OCI-LY7 (cell line): ENCODE results near the gene GRB7. TPM values are rescaled to one million over a fixed set of nuclear protein-coding genes. Genes with fewer than 3 reads are reported as not detected.
"Not testable (repeated sequence)": the region's sequence is repeated elsewhere in the genome, so short reads cannot be mapped to it uniquely, and the experiment has no call there.

Experiments
- BruUV-seq: library from RNA; stranded (reverse); fragments of 400-500 nt; replicated peaks from 2 replicates; lab custom pipeline; 2021; lab: Mats Ljungman, UMichigan
- CTCF ChIA-PET: fragments of 300-600 bp; sonication (Branson Sonifier 250); formaldehyde crosslinking; loops from one replicate; lab custom pipeline; 2022; ENCODE audit warnings: antibody characterized with exemption; ENCODE audit not compliant: unreplicated experiment; lab: Charles Lee
- POLR2A ChIA-PET: fragments of 300-600 bp; sonication (Branson Sonifier 250); formaldehyde crosslinking; loops from one replicate; lab custom pipeline; 2022; ENCODE audit warnings: antibody characterized with exemption; lab: Charles Lee
- DNase-seq: peaks from one replicate; pipeline ENCODE4 v3.0.0-alpha.2; 2015; ENCODE audit warnings: low spot score
- H2AFZ ChIP-seq: fragments of 200-600 bp; sonication (generic), shearing (Covaris generic); 2 replicates; pipeline ENCODE4 v1.6.1; 2014; ENCODE audit warnings: mild to moderate bottlenecking, antibody characterized with exemption, low read length, moderate library complexity
- H3K27ac ChIP-seq: fragments of 200-600 bp; sonication (generic); 2 replicates; pipeline ENCODE4 v1.5.1; 2014; ENCODE audit warnings: mixed run types, low read depth, mild to moderate bottlenecking, moderate library complexity, low read length, inconsistent platforms; ENCODE audit not compliant: poor library complexity, severe bottlenecking
- H3K36me3 ChIP-seq: fragments of 200-600 bp; sonication (generic); 2 replicates; pipeline ENCODE4 v1.6.1; 2014; ENCODE audit warnings: mild to moderate bottlenecking, antibody characterized with exemption, low read length, moderate library complexity, mixed read lengths; ENCODE audit not compliant: insufficient read depth
- H3K4me1 ChIP-seq: fragments of 200-600 bp; sonication (generic); 2 replicates; pipeline ENCODE4 v1.5.1; 2014; ENCODE audit warnings: mild to moderate bottlenecking, low read length; ENCODE audit not compliant: insufficient read depth, poor library complexity, severe bottlenecking
- H3K4me2 ChIP-seq: fragments of 200-600 bp; sonication (generic); 2 replicates; pipeline ENCODE4 v1.6.1; 2014; ENCODE audit warnings: mild to moderate bottlenecking, low read length
- H3K4me3 ChIP-seq: fragments of 200-600 bp; sonication (generic); 2 replicates; pipeline ENCODE4 v1.5.1; 2014; ENCODE audit warnings: mild to moderate bottlenecking, low read depth, low read length; ENCODE audit not compliant: poor library complexity, severe bottlenecking
- H3K79me2 ChIP-seq: fragments of 200-600 bp; sonication (generic); 2 replicates; pipeline ENCODE4 v1.6.1; 2016; ENCODE audit warnings: low read depth, mild to moderate bottlenecking, low read length, moderate library complexity, mixed read lengths; ENCODE audit not compliant: insufficient read depth
- H3K9me2 ChIP-seq: fragments of 200-600 bp; sonication (generic); 2 replicates; pipeline ENCODE4 v1.6.1; 2016; ENCODE audit warnings: mild to moderate bottlenecking, low read length, mixed read lengths; ENCODE audit not compliant: insufficient read depth
- H3K9me3 ChIP-seq: fragments of 200-600 bp; sonication (generic); 2 replicates; pipeline ENCODE4 v1.6.1; 2014; ENCODE audit warnings: mild to moderate bottlenecking, mixed run types, low read length, mixed read lengths
- H4K20me1 ChIP-seq: fragments of 200-600 bp; sonication (generic); 2 replicates; pipeline ENCODE4 v1.6.1; 2014; ENCODE audit warnings: mild to moderate bottlenecking, antibody characterized with exemption, low read length, moderate library complexity, mixed read lengths; ENCODE audit not compliant: insufficient read depth
- CTCF ChIP-seq: fragments of 200-600 bp; sonication (generic); conservative IDR thresholded peaks from 2 replicates; pipeline ENCODE4 v1.5.1; 2014; ENCODE audit warnings: mild to moderate bottlenecking, antibody characterized with exemption, low read length, moderate library complexity, mixed read lengths
- EZH2phosphoT487 ChIP-seq: fragments of 200-600 bp; sonication (generic); IDR thresholded peaks from 2 replicates; pipeline ENCODE4 v1.6.1; 2018; ENCODE audit warnings: low read depth, borderline replicate concordance, mild to moderate bottlenecking, mixed run types, antibody characterized with exemption, low read length, moderate library complexity, mixed read lengths
- intact Hi-C: fragments of 100-400 bp; cut with micrococcal nuclease; formaldehyde crosslinking; loops from one replicate; pipeline ENCODE4 v1.10.0; 2022; ENCODE audit not compliant: unreplicated experiment
- total RNA-seq, 2 experiments: library from RNA; depleted of rRNA in 1 of 2; stranded (reverse); fragments of >200 nt in 1 of 2; shearing (Covaris generic) in 1 of 2; gene quantifications; 2 replicates each; pipeline ENCODE4 v1.2.3, GENCODE V29; 2014 to 2022

Gene GRB7
- total RNA-seq, 2 experiments from 2014 or later: 0.25 TPM; not detected in 1

DNA sequence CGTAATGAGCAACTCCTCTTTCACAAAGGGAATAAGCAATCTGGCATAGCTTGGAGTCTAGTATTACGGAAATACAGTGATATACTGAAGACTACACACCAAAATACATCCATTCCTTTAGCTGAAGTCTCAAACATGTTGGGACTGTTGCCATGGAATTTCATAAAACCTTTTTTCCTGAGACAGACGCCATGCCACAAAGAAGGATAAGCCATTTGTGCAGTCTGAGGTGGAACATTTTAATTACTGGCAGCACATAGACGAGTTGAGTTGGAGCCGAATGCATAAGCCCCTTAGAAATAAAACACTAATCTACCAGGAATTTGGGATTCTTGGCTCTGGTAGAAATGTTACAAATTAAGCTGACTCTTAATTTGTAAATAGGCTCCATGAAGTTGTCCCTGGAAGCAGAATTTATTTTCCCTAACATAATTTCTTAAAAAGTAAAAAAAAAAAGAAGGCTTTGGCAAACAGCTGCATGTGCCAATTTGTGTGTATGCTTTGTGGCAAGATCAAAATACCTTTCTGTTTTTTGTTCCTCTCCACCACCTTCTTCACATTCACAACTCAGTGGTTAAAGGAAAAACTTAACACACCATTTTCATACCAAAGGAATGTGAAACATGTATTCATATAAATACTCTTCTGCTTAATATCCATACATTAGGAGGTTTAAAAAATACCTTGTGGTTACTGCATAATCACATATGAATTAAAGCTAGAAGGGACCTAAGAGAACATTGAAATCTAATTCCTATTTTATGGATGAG, 25.5 kb downstream of the GRB7 start:
- CTCF ChIA-PET: no interaction called here

DNA sequence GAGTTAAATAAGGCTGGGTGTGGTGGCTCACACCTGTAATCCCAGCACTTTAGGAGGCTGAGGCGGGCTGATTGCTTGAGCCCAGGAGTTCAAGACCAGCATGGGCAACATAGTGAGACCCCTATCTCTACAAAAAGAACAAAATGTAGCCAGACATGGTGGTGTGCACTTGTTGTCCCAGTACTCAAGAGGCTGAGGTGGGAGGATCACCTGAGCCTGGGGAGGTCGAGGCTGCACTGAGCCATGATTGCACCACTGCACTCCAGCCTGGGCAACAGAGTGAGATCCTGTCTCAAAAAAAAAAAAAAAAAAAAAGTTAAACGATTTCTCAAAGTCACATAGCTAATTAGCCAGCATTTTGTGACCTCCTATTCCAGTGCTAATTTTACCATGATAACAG, 26.4 kb downstream of the GRB7 start:
- Histone ChIP-seq H3K36me3 (peaks cover 91% of the 10 kb centered on the region), H3K4me1 (peaks cover 52% of the 10 kb centered on the region), H3K79me2 (peaks cover 78% of the 10 kb centered on the region)
- POLR2A ChIA-PET: interaction anchor here (1.0 to 2.1 kb wide), 2 partner anchors 11 to 16 kb away, joined by 3 to 10 read pairs; no protein-coding TSS in a partner anchor
- H2AFZ ChIP-seq, H4K20me1 ChIP-seq, H3K9me2 ChIP-seq, H3K4me3 ChIP-seq, H3K4me2 ChIP-seq, H3K9me3 ChIP-seq, BruUV-seq, H3K27ac ChIP-seq, CTCF ChIA-PET, intact Hi-C loops, DNase-seq: not testable (repeated sequence)

More for the DNA sequence above, 25.5 kb downstream of the GRB7 start:
- Histone ChIP-seq H3K36me3 (peaks cover 86% of the 10 kb centered on the region), H3K27ac (no peak overlapping the region), H3K9me2 (no peaks in the 10 kb centered on the region), H3K4me3 (no peak overlapping the region), H4K20me1 (peaks cover 8% of the 10 kb centered on the region; the same call in 1 of the 2 replicates), H3K9me3 (no peaks in the 10 kb centered on the region), H2AFZ (no peak overlapping the region), H3K4me2 (no peak overlapping the region), H3K4me1 (peaks cover 52% of the 10 kb centered on the region), H3K79me2 (peaks cover 78% of the 10 kb centered on the region; the same call in 1 of the 2 replicates)
- intact Hi-C loops: no loop called here
- POLR2A ChIA-PET: interaction anchor here (0.9 to 2.1 kb wide), 3 partner anchors 12 to 17 kb away, joined by 3 to 10 read pairs (median 3); no protein-coding TSS in a partner anchor
- DNase-seq: no peak
- BruUV-seq: TSS peak; percentile 29
- no peak for TF ChIP-seq CTCF
- no peak for TF ChIP-seq EZH2phosphoT487

- H3K27ac ChIP-seq: peak overlapping the region; percentile 7
- no peak for DNase-seq
- POLR2A ChIA-PET: interaction anchor here (0.6 to 2.1 kb wide), 5 partner anchors 10 to 284 kb away, joined by 3 to 10 read pairs (median 4); no protein-coding TSS in a partner anchor
- H2AFZ ChIP-seq: no peak overlapping the region
- no peaks in the 10 kb centered on the region for H3K9me2 ChIP-seq
- intact Hi-C loops: no loop called here
- no peak overlapping the region for H3K4me2 ChIP-seq
- CTCF ChIA-PET: no interaction called here
- H3K9me3 ChIP-seq: no peaks in the 10 kb centered on the region
- H3K4me1 ChIP-seq: peaks cover 53% of the 10 kb centered on the region
- H3K36me3 ChIP-seq: peaks cover 97% of the 10 kb centered on the region
- H4K20me1 ChIP-seq: peaks cover 8% of the 10 kb centered on the region; the same call in 1 of the 2 replicates
- TF ChIP-seq CTCF: no peak
- TF ChIP-seq EZH2phosphoT487: no peak
- H3K79me2 ChIP-seq: peaks cover 81% of the 10 kb centered on the region
- BruUV-seq: no TSS peak
- H3K4me3 ChIP-seq: no peak overlapping the region
Measured at GRCh38 chr17:39765175-39765574, 27.4 kb downstream of the GRB7 start.
